LHCN-M2 (cell line): ENCODE measurements around the gene PARP6. TPM values are rescaled to one million over a fixed set of nuclear protein-coding genes. Genes with fewer than 3 reads are reported as not detected.

Source experiments
- DNase-seq: peaks from one replicate; pipeline ENCODE4 v3.0.0-alpha.2; 2012; ENCODE audit warnings: low read depth
- total RNA-seq: library from RNA; depleted of rRNA; stranded (reverse); fragments of >200 nt; gene quantifications from 2 replicates; pipeline ENCODE4 v1.2.3, GENCODE V29; 2014; rRNA removed

Gene PARP6
- total RNA-seq, 1 experiment from 2014 or later = 32.5 TPM

DNA sequence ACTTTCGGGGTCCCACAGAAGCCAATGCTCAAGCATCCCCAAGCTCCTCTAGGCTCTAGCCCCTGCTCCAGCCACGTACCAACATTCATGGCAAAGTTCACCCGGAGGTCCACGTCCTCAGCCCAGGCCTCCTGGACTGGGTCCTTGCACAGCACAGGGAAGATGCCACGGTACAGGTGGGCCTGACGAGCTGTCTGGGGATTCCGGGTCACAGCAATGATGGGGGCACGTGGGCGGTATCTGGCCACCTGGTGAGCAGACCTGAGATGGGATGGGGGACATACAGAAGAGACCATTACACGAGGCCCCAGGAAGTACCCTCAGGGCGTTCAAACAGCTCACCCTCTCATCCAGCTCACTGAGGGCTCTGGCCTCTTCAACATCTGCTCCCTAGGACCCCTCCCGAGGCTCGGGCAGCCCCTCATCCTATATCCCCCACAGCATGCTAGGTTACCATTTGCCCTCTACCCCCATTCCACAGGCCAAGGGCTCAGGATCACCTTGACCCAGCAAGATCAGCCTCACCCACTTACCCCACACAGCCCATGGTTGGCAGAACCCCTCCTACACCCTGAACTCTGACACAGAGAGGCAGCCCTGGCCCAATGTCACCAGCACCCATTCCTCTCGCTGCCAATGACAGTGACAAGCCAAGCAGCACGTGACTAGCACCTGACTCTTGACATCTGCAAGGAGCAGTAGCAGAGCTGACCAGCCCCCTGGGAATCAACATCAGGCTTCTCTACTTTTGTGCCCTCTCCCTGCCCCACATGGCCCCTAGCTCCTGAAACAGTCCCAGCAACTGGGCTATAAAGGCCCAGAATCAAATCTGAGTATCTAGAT is 71.7 kb downstream of the PARP6 start:
- no peak for DNase-seq

GRCh38 chr15:72199721-72200212 is 72.6 kb downstream of the PARP6 start:
- peak; percentile 71 for DNase-seq

- no peak for DNase-seq
These were observed 73.2 kb downstream of the PARP6 start for GRCh38 chr15:72199205-72199515.

- DNase-seq = no peak
These were observed 73.8 kb downstream of the PARP6 start for GRCh38 chr15:72198356-72199204.

GRCh38 chr15:72197460-72198355 is 74.6 kb downstream of the PARP6 start, which contains the start of gene GRAMD2A:
GRAMD2A (minus strand) TSS chr15:72197787.
- no peak for DNase-seq

GRCh38 chr15:72197041-72197459 is 75.3 kb downstream of the PARP6 start:
- no peak for DNase-seq

DNA sequence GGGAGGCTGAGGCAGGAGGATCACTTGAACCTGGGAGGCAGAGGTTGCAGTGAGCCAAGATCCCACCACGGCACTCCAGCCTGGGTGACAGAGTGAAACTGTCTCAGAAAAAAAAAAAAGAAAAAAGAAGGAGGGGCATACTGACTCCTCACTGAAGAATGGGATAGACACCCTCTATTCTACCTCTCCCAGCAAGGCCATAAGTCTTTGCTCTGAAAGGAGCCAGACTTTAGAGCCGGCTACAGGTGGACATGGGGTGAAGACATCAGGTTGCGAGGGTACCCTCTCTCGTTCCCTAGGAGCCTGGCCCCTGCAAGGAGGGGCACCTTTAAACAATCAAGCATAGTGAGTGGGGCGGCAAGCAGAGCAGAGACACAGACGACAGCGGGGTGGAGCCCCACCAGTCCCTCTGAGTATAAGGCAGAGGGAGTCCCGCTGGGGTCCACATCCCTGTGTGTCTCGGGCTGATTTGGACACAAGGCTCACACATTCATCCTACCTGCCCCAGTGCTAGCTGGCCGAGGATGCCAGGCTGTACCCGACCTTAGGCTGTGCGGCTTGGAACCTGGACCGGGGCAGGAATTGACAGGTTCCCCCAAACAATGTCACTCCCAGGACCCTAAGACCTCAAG is 75.8 kb downstream of the PARP6 start:
- DNase-seq = no peak

DNA sequence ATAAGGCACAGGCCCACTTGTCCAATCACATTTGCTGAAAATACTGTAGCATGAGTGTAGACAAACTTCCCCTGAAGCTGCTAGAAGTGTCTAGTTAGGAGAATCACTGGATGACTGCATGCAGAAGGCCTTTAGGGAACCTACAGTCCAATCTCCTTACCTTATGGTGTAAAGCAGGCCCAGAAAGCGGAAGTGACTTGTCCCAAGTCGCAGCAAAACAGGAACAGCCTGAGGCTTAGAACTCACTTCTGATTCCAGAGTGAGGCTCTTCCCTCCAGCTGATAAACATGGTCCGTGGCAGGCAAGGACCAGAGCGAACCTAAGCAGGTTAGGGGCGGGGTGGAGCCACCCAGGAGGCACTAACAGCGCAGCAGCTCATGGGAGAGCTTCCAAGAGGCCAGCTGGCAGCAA is 77.2 kb downstream of the PARP6 start:
- DNase-seq = no peak

GRCh38 chr15:72193836-72194396 is 78.4 kb downstream of the PARP6 start:
- DNase-seq = no peak

- no peak for DNase-seq
These were observed 79.9 kb downstream of the PARP6 start for GRCh38 chr15:72192416-72192815.

Other genes with a start within 250 kb of the PARP6 start
- 19.8 and 22.4 TPM in 2 replicates for gene MYO9A, start 154.4 kb downstream of the PARP6 start, total RNA-seq
- gene SENP8, start 154.2 kb downstream of the PARP6 start, total RNA-seq = 2.8 and 3.7 TPM in 2 replicates
- 0.06 TPM in 1 of 2 replicates, not detected in the other for gene GRAMD2A, start 74.8 kb downstream of the PARP6 start, total RNA-seq
- gene PKM, start 41.4 kb downstream of the PARP6 start, total RNA-seq = 3,615 and 3,840 TPM in 2 replicates
- gene CELF6, start 47.6 kb upstream of the PARP6 start, total RNA-seq = 0.38 and 0.46 TPM in 2 replicates
- gene HEXA, start 103.5 kb upstream of the PARP6 start, total RNA-seq = 89.3 and 127 TPM in 2 replicates
- not detected in 2 replicates for gene TMEM202, start 125.8 kb upstream of the PARP6 start, total RNA-seq
- 29.2 and 29.5 TPM in 2 replicates for gene ARIH1, start 201.8 kb upstream of the PARP6 start, total RNA-seq